ENCODE measurements around the gene PPEF1. TPM values are rescaled to one million over a fixed set of nuclear protein-coding genes. Genes with fewer than 3 reads are reported as not detected.

PPEF1 gene
- total and polyA plus RNA-seq, 2 of the 8 experiments (the other 6 are each of a cell fraction or from before 2014, with no cell fraction given): 0.08 to 0.30 TPM

GRCh38 chrX:18661273-18661672 lies 46.2 kb upstream of the PPEF1 start (continued):
- TF ChIP-seq GTF2F1 (IDR thresholded peaks at IDR 0.05; ENCODE audit: borderline replicate concordance, low read depth, low read length) (no peak), CTCF (IDR thresholded peaks at IDR 0.05; ENCODE audit: control extremely low read depth in 1 of 3, insufficient read depth in 1 of 3, low read depth in 1 of 3, low read length in 3 of 3) (no peak), BRCA1 (IDR thresholded peaks at IDR 0.05; ENCODE audit: low read depth, low read length) (no peak)

Data from H1 (cell line).